GM21526 (cell line): Measurements from ENCODE around the gene SEMA4C.

Experiments used
- ATAC-seq: cut with Tn5 transposase; IDR thresholded peaks from one replicate; pipeline ENCODE4 v1.9.1; 2021; ENCODE audit warnings: moderate library complexity; ENCODE audit not compliant: unreplicated experiment, low FRiP score

Gene SEMA4C

GRCh38 chr2:96824079-96824870 is 45.6 kb downstream of the SEMA4C start:
- no peak for ATAC-seq

GRCh38 chr2:96823198-96823597 is 46.7 kb downstream of the SEMA4C start:
- no peak for ATAC-seq

- no peak for ATAC-seq
Measured at GRCh38 chr2:96822786-96823185, 47.1 kb downstream of the SEMA4C start.

- ATAC-seq: no peak
Measured at GRCh38 chr2:96821113-96821675, 48.7 kb downstream of the SEMA4C start.

- ATAC-seq: no peak
Measured at GRCh38 chr2:96819876-96820511, 49.9 kb downstream of the SEMA4C start.

GRCh38 chr2:96819128-96819875 is 50.6 kb downstream of the SEMA4C start:
- ATAC-seq: no peak

GRCh38 chr2:96817882-96818281 is 52.0 kb downstream of the SEMA4C start:
- no peak for ATAC-seq

- no peak for ATAC-seq
Measured at GRCh38 chr2:96816836-96817702, 52.8 kb downstream of the SEMA4C start.

GRCh38 chr2:96816127-96816835 is 53.6 kb downstream of the SEMA4C start, which contains the start of gene CNNM3:
Gene CNNM3 (plus strand): TSS chr2:96816268. CDS start chr2:96816278, 10 bp downstream.
- peak; percentile 72 for ATAC-seq

GRCh38 chr2:96815326-96816126 is 54.4 kb downstream of the SEMA4C start:
- peak; percentile 7 for ATAC-seq

- no peak for ATAC-seq
Measured at GRCh38 chr2:96813656-96814055, 56.2 kb downstream of the SEMA4C start.

GRCh38 chr2:96811917-96812316 is 58.0 kb downstream of the SEMA4C start:
- ATAC-seq: no peak

- ATAC-seq: no peak
Measured at GRCh38 chr2:96810783-96811192, 59.1 kb downstream of the SEMA4C start.

- ATAC-seq: no peak
Measured at GRCh38 chr2:96809951-96810782, 59.7 kb downstream of the SEMA4C start.
